IPS DF 6.9 (cell line): ENCODE data around the gene CPEB3.

Experiments
- DNase-seq: peaks from one replicate; pipeline ENCODE4 v3.0.0-alpha.2; 2013; ENCODE audit warnings: low read depth, low spot score
- H3K27ac ChIP-seq: one replicate; pipeline ENCODE4 v1.5.1; 2013; ENCODE audit warnings: low read length, control low read depth
- H3K27me3 ChIP-seq: 2 replicates; pipeline ENCODE4 v1.6.1; 2013; ENCODE audit warnings: mild to moderate bottlenecking, low read length; ENCODE audit not compliant: control insufficient read depth, insufficient read depth
- H3K36me3 ChIP-seq: 2 replicates; pipeline ENCODE4 v1.6.1; 2013; ENCODE audit warnings: low read length; ENCODE audit not compliant: control insufficient read depth, insufficient read depth
- H3K4me1 ChIP-seq: 2 replicates; pipeline ENCODE4 v1.6.1; 2013; ENCODE audit warnings: low read length; ENCODE audit not compliant: control insufficient read depth, insufficient read depth
- H3K4me3 ChIP-seq: 2 replicates; pipeline ENCODE4 v1.5.1; 2013; ENCODE audit warnings: mild to moderate bottlenecking, low read length
- H3K9me3 ChIP-seq: 2 replicates; pipeline ENCODE4 v1.6.1; 2013; ENCODE audit warnings: low read length, inconsistent platforms; ENCODE audit not compliant: control insufficient read depth, insufficient read depth
- WGBS: extraction: QIAGEN DNeasy Blood & Tissue Kit; methylation state at CpG from one replicate; pipeline ENCODE4 v1.1.7; 2013; ENCODE audit warnings: mixed read lengths, missing lambda C conversion rate; ENCODE audit not compliant: insufficient read length, insufficient coverage; 5-methylcytosine and 5-hydroxymethylcytosine counted together

The CPEB3 gene

GRCh38 chr10:92075829-92076228 lies 215.0 kb downstream of the CPEB3 start:
- no peaks in the 10 kb centered on the region for H3K9me3 ChIP-seq
- H3K4me1 ChIP-seq: no peaks in the 10 kb centered on the region
- DNase-seq: no peak
- no peak overlapping the region for H3K27ac ChIP-seq
- H3K4me3 ChIP-seq: no peak overlapping the region
- no peaks in the 10 kb centered on the region for H3K36me3 ChIP-seq
- H3K27me3 ChIP-seq: no peaks in the 10 kb centered on the region

GRCh38 chr10:92074126-92074887 lies 216.6 kb downstream of the CPEB3 start:
- DNase-seq: no peak
- Histone ChIP-seq H3K27me3 (no peaks in the 10 kb centered on the region), H3K36me3 (no peaks in the 10 kb centered on the region), H3K4me1 (no peaks in the 10 kb centered on the region), H3K4me3 (no peak overlapping the region), H3K27ac (no peak overlapping the region), H3K9me3 (no peaks in the 10 kb centered on the region)
- WGBS: no CpG with 5 or more reads among the region's 6 CpGs

GRCh38 chr10:92068900-92069299 lies 222.0 kb downstream of the CPEB3 start:
- WGBS: no CpG with 5 or more reads among the region's 1 CpG
- Histone ChIP-seq H3K27me3 (no peaks in the 10 kb centered on the region), H3K4me1 (no peaks in the 10 kb centered on the region)

GRCh38 chr10:92066386-92066785 lies 224.5 kb downstream of the CPEB3 start:
- Histone ChIP-seq H3K9me3 (no peaks in the 10 kb centered on the region), H3K36me3 (no peaks in the 10 kb centered on the region), H3K27me3 (no peaks in the 10 kb centered on the region), H3K4me3 (no peak overlapping the region), H3K4me1 (no peaks in the 10 kb centered on the region), H3K27ac (no peak overlapping the region)
- no CpG with 5 or more reads among the region's 4 CpGs for WGBS
- no peak for DNase-seq

More at GRCh38 chr10:92068900-92069299, 222.0 kb downstream of the CPEB3 start:
- Histone ChIP-seq H3K27ac (no peak overlapping the region), H3K4me3 (no peak overlapping the region), H3K36me3 (no peaks in the 10 kb centered on the region), H3K9me3 (no peaks in the 10 kb centered on the region)
- no peak for DNase-seq

GRCh38 chr10:92064506-92064905 lies 226.4 kb downstream of the CPEB3 start:
- H3K27me3 ChIP-seq: no peaks in the 10 kb centered on the region
- no peaks in the 10 kb centered on the region for H3K9me3 ChIP-seq
- H3K4me3 ChIP-seq: no peak overlapping the region
- DNase-seq: no peak
- H3K4me1 ChIP-seq: no peaks in the 10 kb centered on the region
- H3K27ac ChIP-seq: no peak overlapping the region
- WGBS: no CpG with 5 or more reads among the region's 2 CpGs
- H3K36me3 ChIP-seq: no peaks in the 10 kb centered on the region

GRCh38 chr10:92062273-92062672 lies 228.6 kb downstream of the CPEB3 start:
- WGBS: no CpG with 5 or more reads among the region's 1 CpG
- Histone ChIP-seq H3K27me3 (no peaks in the 10 kb centered on the region), H3K36me3 (no peaks in the 10 kb centered on the region), H3K27ac (no peak overlapping the region), H3K9me3 (no peaks in the 10 kb centered on the region), H3K4me3 (no peak overlapping the region), H3K4me1 (no peaks in the 10 kb centered on the region)
- DNase-seq: no peak

GRCh38 chr10:92054807-92055206 lies 236.1 kb downstream of the CPEB3 start:
- no peak overlapping the region for H3K27ac ChIP-seq

GRCh38 chr10:92052741-92053140 lies 238.1 kb downstream of the CPEB3 start:
- no peak for DNase-seq
- no peaks in the 10 kb centered on the region for H3K9me3 ChIP-seq
- H3K4me1 ChIP-seq: no peaks in the 10 kb centered on the region
- no peak overlapping the region for H3K27ac ChIP-seq
- H3K36me3 ChIP-seq: no peaks in the 10 kb centered on the region
- no peaks in the 10 kb centered on the region; the same call in 1 of the 2 replicates for H3K27me3 ChIP-seq
- no CpG with 5 or more reads among the region's 5 CpGs for WGBS
- H3K4me3 ChIP-seq: no peak overlapping the region

More at GRCh38 chr10:92054807-92055206, 236.1 kb downstream of the CPEB3 start:
- H3K9me3 ChIP-seq: no peaks in the 10 kb centered on the region
- no peaks in the 10 kb centered on the region; the same call in 1 of the 2 replicates for H3K27me3 ChIP-seq
- DNase-seq: no peak
- no peak overlapping the region for H3K4me3 ChIP-seq
- H3K36me3 ChIP-seq: no peaks in the 10 kb centered on the region
- no peaks in the 10 kb centered on the region for H3K4me1 ChIP-seq

- WGBS: no CpG with 5 or more reads among the region's 18 CpGs
- DNase-seq: no peak
- no peaks in the 10 kb centered on the region for H3K4me1 ChIP-seq
These were observed 238.8 kb downstream of the CPEB3 start for GRCh38 chr10:92052088-92052487.

GRCh38 chr10:92047215-92047614 lies 243.7 kb downstream of the CPEB3 start:
- no peak overlapping the region for H3K27ac ChIP-seq

More at GRCh38 chr10:92052088-92052487, 238.8 kb downstream of the CPEB3 start:
- H3K27ac ChIP-seq: no peak overlapping the region
- H3K4me3 ChIP-seq: no peak overlapping the region
- H3K36me3 ChIP-seq: no peaks in the 10 kb centered on the region
- no peaks in the 10 kb centered on the region for H3K9me3 ChIP-seq
- H3K27me3 ChIP-seq: no peaks in the 10 kb centered on the region; the same call in 1 of the 2 replicates

GRCh38 chr10:92045641-92046106 lies 245.2 kb downstream of the CPEB3 start:
- Histone ChIP-seq H3K4me3 (peak overlapping the region; percentile 34; the same call in 1 of the 2 replicates), H3K27me3 (no peaks in the 10 kb centered on the region), H3K4me1 (no peaks in the 10 kb centered on the region; the same call in 1 of the 2 replicates), H3K27ac (no peak overlapping the region), H3K9me3 (no peaks in the 10 kb centered on the region), H3K36me3 (no peaks in the 10 kb centered on the region)
- no peak for DNase-seq
- WGBS: no CpG with 5 or more reads among the region's 37 CpGs

More at GRCh38 chr10:92047215-92047614, 243.7 kb downstream of the CPEB3 start:
- no peak for DNase-seq
- Histone ChIP-seq H3K36me3 (no peaks in the 10 kb centered on the region), H3K4me1 (no peaks in the 10 kb centered on the region; the same call in 1 of the 2 replicates), H3K4me3 (no peak overlapping the region), H3K27me3 (no peaks in the 10 kb centered on the region), H3K9me3 (no peaks in the 10 kb centered on the region)
